Tibial nerve (tissue), 4 donors: ENCODE results near the gene SUPT3H. TPM values are rescaled to one million over a fixed set of nuclear protein-coding genes. Genes with fewer than 3 reads are reported as not detected.

Experiments used
- DNase-seq, 2 donors: peaks; one replicate each; pipeline ENCODE4 v3.0.0-alpha.2; 2019; ENCODE audit warnings: low spot score in 2 of 2
- H3K27ac ChIP-seq, 4 donors: fragments of 200-600 bp; sonication (generic) in 3 of 4; one replicate each; pipeline ENCODE4 v1.5.1; 2017 to 2019; ENCODE audit warnings: mild to moderate bottlenecking in 1 of 4
- H3K27me3 ChIP-seq, 2 donors: fragments of 200-600 bp; sonication (generic) in 1 of 2; one replicate each; pipeline versions ENCODE4 v1.5.1 to v1.6.0; 2017 to 2019
- H3K36me3 ChIP-seq, 3 donors: fragments of 200-600 bp; sonication (generic); one replicate each; pipeline ENCODE4 v1.5.1; 2018 to 2019
- H3K4me1 ChIP-seq, 4 donors: fragments of 200-600 bp; sonication (generic) in 3 of 4; one replicate each; pipeline ENCODE4 v1.5.1; 2017 to 2019
- H3K4me3 ChIP-seq, 4 donors: fragments of 200-600 bp; sonication (generic) in 3 of 4; one replicate each; pipeline ENCODE4 v1.5.1; 2017 to 2019; ENCODE audit warnings: mild to moderate bottlenecking in 1 of 4, moderate library complexity in 1 of 4
- H3K9me3 ChIP-seq, 4 donors: fragments of 200-600 bp; sonication (generic) in 3 of 4; one replicate each; pipeline ENCODE4 v1.5.1; 2017 to 2019
- EP300 ChIP-seq, 2 donors: sonication (generic); formaldehyde crosslinking; IDR thresholded peaks; one replicate each; pipeline ENCODE4 v1.6.1; 2017; ENCODE audit warnings: antibody characterized with exemption in 2 of 2, mild to moderate bottlenecking in 1 of 2
- POLR2A ChIP-seq, 2 donors: fragments of 450-650 bp; IDR thresholded peaks; one replicate each; pipeline ENCODE4 v1.6.1; 2017; ENCODE audit warnings: antibody characterized with exemption in 2 of 2, mild to moderate bottlenecking in 2 of 2, moderate library complexity in 2 of 2
- WGBS, 2 donors: methylation state at CpG; one replicate each; pipeline ENCODE4 v1.1.5; 2018; 5-methylcytosine and 5-hydroxymethylcytosine counted together
- total RNA-seq, 4 donors: library from RNA; depleted of rRNA; stranded (reverse); fragments of >200 nt; gene quantifications; one replicate each; pipeline ENCODE4 v1.1.0, GENCODE V29; 2016
- TF ChIP-seq, protein P1 (sequence below), 5 experiments: fragments of 200-600 bp in 3 of 5; fragments of 450-650 bp in 2 of 5; sonication (generic) in 3 of 5; IDR thresholded peaks; one replicate each; pipeline ENCODE4 v1.5.1; 2016 to 2019; ENCODE audit warnings: antibody characterized with exemption in 5 of 5, mild to moderate bottlenecking in 3 of 5, moderate library complexity in 2 of 5

SUPT3H gene
- total RNA-seq, 4 donors from 2014 or later: 6.6 to 16.5 (median 14.8) TPM

DNA sequence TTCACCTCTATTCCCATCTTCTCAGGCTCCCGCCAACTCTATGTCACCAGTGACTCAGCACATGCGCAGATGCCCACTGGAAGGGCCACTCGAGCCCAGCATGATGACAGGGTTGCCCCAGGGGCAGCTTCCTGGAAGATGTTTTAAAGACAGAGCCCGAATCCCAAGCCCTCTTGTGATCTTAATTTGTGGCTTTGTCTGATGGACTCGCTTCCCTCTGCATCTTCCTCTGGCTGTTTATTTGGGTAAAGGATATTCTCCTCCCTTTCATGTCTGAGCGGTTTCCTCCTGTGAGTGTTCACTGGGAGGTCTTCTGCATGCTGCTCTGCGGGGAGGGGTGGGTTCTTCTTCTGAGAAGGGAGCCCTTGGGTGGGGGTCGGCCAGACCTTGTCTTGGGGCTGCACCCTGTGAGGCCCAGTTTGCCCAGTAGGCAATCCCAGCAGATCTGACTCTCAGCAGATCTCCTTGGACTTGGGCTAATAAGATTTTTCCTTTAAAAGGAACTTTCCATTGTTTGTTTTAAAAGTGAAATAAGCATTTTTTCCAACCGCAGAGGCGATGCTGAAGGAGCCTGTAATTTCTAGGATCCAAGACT is 589.2 kb downstream of the SUPT3H start:
- 65 to 70% methylated on average over 10 of the region's 10 CpGs for WGBS, 2 donors

DNA sequence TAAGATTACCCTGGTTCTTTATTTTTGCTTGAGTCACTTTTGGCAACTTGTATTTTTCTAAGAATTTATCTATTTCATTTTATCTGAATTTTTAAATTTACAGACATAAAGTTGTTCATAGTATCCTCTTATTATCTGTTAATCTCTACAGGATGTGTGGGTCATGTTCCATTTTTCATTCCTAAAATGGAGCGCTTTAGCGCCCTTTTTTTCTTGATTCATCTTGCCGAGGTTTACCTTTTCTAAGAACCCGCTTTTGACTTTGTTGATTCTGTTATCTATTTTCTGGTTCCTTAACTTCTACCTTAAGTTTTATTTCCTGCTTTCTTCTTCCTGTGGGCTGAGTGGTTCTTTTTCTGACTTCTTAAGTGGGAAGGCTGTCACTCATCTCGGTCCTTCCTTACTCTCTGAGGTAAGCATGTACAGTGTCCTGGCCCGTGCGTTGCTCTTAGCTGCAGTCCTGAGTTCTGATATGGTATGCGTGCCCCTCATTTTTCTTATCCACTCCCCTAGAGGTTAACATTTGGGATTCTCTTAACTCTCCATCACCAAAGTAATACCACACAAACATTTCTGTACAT is 590.4 kb downstream of the SUPT3H start:
- Histone ChIP-seq H3K27me3 (no peaks in the 10 kb centered on the region), H3K36me3 (no peaks in the 10 kb centered on the region), H3K4me1 (peaks cover 0 to 22% (median 0%) of the 10 kb centered on the region in 4 donors), H3K9me3 (peaks cover 0 to 10% (median 0%) of the 10 kb centered on the region in 4 donors), H3K27ac (no peak overlapping the region), H3K4me3 (no peak overlapping the region)
- TF ChIP-seq, protein P1, sequence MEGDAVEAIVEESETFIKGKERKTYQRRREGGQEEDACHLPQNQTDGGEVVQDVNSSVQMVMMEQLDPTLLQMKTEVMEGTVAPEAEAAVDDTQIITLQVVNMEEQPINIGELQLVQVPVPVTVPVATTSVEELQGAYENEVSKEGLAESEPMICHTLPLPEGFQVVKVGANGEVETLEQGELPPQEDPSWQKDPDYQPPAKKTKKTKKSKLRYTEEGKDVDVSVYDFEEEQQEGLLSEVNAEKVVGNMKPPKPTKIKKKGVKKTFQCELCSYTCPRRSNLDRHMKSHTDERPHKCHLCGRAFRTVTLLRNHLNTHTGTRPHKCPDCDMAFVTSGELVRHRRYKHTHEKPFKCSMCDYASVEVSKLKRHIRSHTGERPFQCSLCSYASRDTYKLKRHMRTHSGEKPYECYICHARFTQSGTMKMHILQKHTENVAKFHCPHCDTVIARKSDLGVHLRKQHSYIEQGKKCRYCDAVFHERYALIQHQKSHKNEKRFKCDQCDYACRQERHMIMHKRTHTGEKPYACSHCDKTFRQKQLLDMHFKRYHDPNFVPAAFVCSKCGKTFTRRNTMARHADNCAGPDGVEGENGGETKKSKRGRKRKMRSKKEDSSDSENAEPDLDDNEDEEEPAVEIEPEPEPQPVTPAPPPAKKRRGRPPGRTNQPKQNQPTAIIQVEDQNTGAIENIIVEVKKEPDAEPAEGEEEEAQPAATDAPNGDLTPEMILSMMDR (IDR thresholded peaks at IDR 0.05): no peak
- TF ChIP-seq EP300 (IDR thresholded peaks at IDR 0.05): no peak
- no peak for TF ChIP-seq POLR2A (IDR thresholded peaks at IDR 0.05)
- no peak for DNase-seq
- 93 to 94% methylated on average over 8 of the region's 8 CpGs for WGBS, 2 donors

More for the DNA sequence above, 589.2 kb downstream of the SUPT3H start:
- H3K4me3 ChIP-seq: no peak overlapping the region
- peaks cover 0 to 10% (median 0%) of the 10 kb centered on the region in 4 donors for H3K9me3 ChIP-seq
- TF ChIP-seq POLR2A (IDR thresholded peaks at IDR 0.05): no peak
- TF ChIP-seq, protein P1 (IDR thresholded peaks at IDR 0.05): no peak
- no peak for TF ChIP-seq EP300 (IDR thresholded peaks at IDR 0.05)
- H3K27me3 ChIP-seq: no peaks in the 10 kb centered on the region
- H3K4me1 ChIP-seq: peaks cover 0 to 22% (median 0%) of the 10 kb centered on the region in 4 donors
- no peak for DNase-seq
- no peaks in the 10 kb centered on the region for H3K36me3 ChIP-seq
- peak overlapping the region in 2 of 4 donors; percentile 40 to 54 for H3K27ac ChIP-seq

DNA sequence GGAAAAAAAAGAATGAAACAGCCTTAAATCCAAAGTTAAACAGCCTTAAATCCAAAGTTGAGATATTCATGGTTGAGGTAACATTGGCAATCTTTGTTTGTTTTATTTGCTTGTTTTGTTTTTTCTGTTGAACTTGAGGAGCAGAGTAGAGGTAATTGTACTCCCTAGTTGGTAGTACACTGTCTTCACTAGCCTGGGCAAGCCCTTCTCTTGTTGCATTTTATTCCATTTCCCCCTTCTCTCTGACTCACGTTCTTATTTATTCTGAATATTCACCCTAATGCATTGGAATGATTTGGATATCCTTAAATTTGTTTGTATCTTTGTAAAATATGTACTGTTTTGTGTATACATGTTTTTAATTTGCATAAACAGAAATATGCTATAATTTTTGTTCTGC is 592.6 kb downstream of the SUPT3H start:
- Histone ChIP-seq H3K27me3 (no peaks in the 10 kb centered on the region), H3K27ac (no peak overlapping the region), H3K4me3 (no peak overlapping the region), H3K9me3 (peaks cover 0 to 10% (median 0%) of the 10 kb centered on the region in 4 donors), H3K36me3 (no peaks in the 10 kb centered on the region), H3K4me1 (peaks cover 0 to 21% (median 0%) of the 10 kb centered on the region in 4 donors)
- DNase-seq: no peak
- WGBS, 2 donors: 63 to 80% methylated on average over 1 of the region's 1 CpG
- TF ChIP-seq, protein P1 (IDR thresholded peaks at IDR 0.05): no peak
- TF ChIP-seq POLR2A (IDR thresholded peaks at IDR 0.05): no peak
- no peak for TF ChIP-seq EP300 (IDR thresholded peaks at IDR 0.05)

DNA sequence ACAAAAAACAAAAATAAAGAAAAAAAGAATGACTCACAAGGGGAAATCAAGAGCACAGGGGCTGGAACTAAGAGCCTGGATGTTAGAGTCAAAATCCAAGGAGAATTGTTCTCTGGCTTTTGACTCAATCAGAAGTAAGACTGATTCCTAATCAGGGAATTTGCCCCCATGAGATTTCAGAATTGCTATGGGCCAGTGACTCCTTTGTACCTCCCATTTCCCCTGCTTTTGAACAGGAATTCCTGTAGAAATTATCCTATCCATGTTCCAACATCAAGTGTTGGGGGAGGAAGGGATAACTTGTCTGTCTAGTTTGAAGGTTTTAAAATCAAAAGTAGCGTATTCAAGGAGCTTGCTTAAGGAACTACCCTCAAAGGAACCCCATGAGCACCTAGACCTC is 593.5 kb downstream of the SUPT3H start:
- peaks cover 0 to 10% (median 0%) of the 10 kb centered on the region in 4 donors for H3K9me3 ChIP-seq
- peaks cover 0 to 12% (median 0%) of the 10 kb centered on the region in 4 donors for H3K4me1 ChIP-seq
- no peak overlapping the region for H3K27ac ChIP-seq
- no peak for TF ChIP-seq EP300 (IDR thresholded peaks at IDR 0.05)
- TF ChIP-seq, protein P1 (IDR thresholded peaks at IDR 0.05): no peak
- TF ChIP-seq POLR2A (IDR thresholded peaks at IDR 0.05): no peak
- no peak overlapping the region for H3K4me3 ChIP-seq
- DNase-seq: no peak
- H3K27me3 ChIP-seq: no peaks in the 10 kb centered on the region
- WGBS, 2 donors: 88 to 96% methylated on average over 1 of the region's 1 CpG
- H3K36me3 ChIP-seq: no peaks in the 10 kb centered on the region

DNA sequence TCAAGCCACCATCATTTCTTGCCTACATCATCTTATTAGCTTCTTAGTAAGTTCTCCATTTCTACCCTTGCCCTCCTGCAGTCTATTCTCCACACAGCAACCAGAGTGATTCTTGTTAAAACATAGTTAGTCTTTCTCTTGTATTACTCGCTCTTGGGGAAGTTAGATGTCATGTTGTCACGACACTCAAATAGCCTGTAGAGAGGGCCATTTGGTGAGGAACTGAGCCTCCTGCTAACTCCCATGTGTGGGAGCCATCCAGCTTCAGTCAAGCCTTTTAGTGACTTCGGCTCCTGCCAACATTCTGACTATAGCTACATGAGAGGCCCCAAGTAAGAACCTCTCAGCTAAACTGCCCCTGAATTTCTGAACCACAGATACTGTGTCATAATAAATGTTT is 594.8 kb downstream of the SUPT3H start:
- TF ChIP-seq EP300 (IDR thresholded peaks at IDR 0.05): no peak
- TF ChIP-seq POLR2A (IDR thresholded peaks at IDR 0.05): no peak
- TF ChIP-seq, protein P1 (IDR thresholded peaks at IDR 0.05): no peak
- no peaks in the 10 kb centered on the region for H3K27me3 ChIP-seq
- peaks cover 0 to 10% (median 0%) of the 10 kb centered on the region in 4 donors for H3K9me3 ChIP-seq
- 59 to 84% methylated on average over 3 of the region's 3 CpGs for WGBS, 2 donors
- no peaks in the 10 kb centered on the region for H3K4me1 ChIP-seq
- no peak for DNase-seq
- no peaks in the 10 kb centered on the region for H3K36me3 ChIP-seq
- H3K27ac ChIP-seq: no peak overlapping the region
- H3K4me3 ChIP-seq: no peak overlapping the region
